WTC11 (cell line): ENCODE measurements around the gene ANTXR1. TPM values are rescaled to one million over a fixed set of nuclear protein-coding genes. Genes with fewer than 3 reads are reported as not detected.

ENCODE experiments used
- ATAC-seq: fragments of 200-7000 bp; cut with Tn5 transposase; 2 replicates; pipeline ENCODE4 v1.10.0; 2021; ENCODE audit warnings: mild to moderate bottlenecking, moderate library complexity
- CTCF ChIA-PET: fragments of 300-600 bp; sonication (Branson Sonifier 250); formaldehyde crosslinking; loops from one replicate; lab custom pipeline; 2021; ENCODE audit warnings: antibody characterized with exemption; lab: Charles Lee
- POLR2A ChIA-PET: fragments of 350-600 bp; sonication (Branson Sonifier 250); formaldehyde crosslinking; loops from one replicate; lab custom pipeline; 2021; ENCODE audit warnings: antibody characterized with exemption; lab: Charles Lee
- DNase-seq: peaks from one replicate; pipeline ENCODE4 v3.0.0; 2021; ENCODE audit warnings: low spot score
- H3K27ac Mint-ChIP-seq: 2 replicates; pipeline ENCODE4 v1.8.0; 2021; ENCODE audit warnings: mixed read lengths
- H3K27me3 Mint-ChIP-seq: 2 replicates; pipeline ENCODE4 v1.8.0; 2021; ENCODE audit warnings: low read depth, mild to moderate bottlenecking, moderate library complexity, mixed read lengths
- H3K36me3 Mint-ChIP-seq: 2 replicates; pipeline ENCODE4 v1.8.0; 2021; ENCODE audit warnings: mixed read lengths
- H3K4me1 Mint-ChIP-seq: 2 replicates; pipeline ENCODE4 v1.8.0; 2022; ENCODE audit warnings: mixed read lengths
- H3K4me3 Mint-ChIP-seq: 2 replicates; pipeline ENCODE4 v1.8.0; 2021; ENCODE audit warnings: mild to moderate bottlenecking, moderate library complexity, mixed read lengths
- H3K9me3 Mint-ChIP-seq: 2 replicates; pipeline ENCODE4 v1.8.0; 2021; ENCODE audit warnings: mixed read lengths
- ATF6 ChIP-seq: sonication (generic); formaldehyde crosslinking; IDR thresholded peaks from 2 replicates; pipeline ENCODE4 v1.8.1; 2023; ENCODE audit warnings: mild to moderate bottlenecking, missing genetic modification reagents
- CREB1 ChIP-seq: sonication (generic); formaldehyde crosslinking; IDR thresholded peaks from 2 replicates; pipeline ENCODE4 v1.8.0; 2023; ENCODE audit warnings: mild to moderate bottlenecking, missing genetic modification reagents
- FOXP1 ChIP-seq: sonication (generic); formaldehyde crosslinking; IDR thresholded peaks from 2 replicates; pipeline ENCODE4 v1.8.0; 2022; ENCODE audit warnings: missing genetic modification reagents, mild to moderate bottlenecking, moderate library complexity, borderline replicate concordance
- FOXP4 ChIP-seq: sonication (generic); formaldehyde crosslinking; IDR thresholded peaks from 2 replicates; pipeline ENCODE4 v1.8.0; 2022; ENCODE audit warnings: mild to moderate bottlenecking, missing genetic modification reagents
- GTF2I ChIP-seq: fragments of 250-450 bp; sonication (Bioruptor Pico); conservative IDR thresholded peaks from 2 replicates; pipeline ENCODE4 v1.4.0; 2021; ENCODE audit warnings: mild to moderate bottlenecking
- IRF1 ChIP-seq: sonication (generic); formaldehyde crosslinking; IDR thresholded peaks from 2 replicates; pipeline ENCODE4 v1.8.0; 2023; ENCODE audit warnings: missing genetic modification reagents
- JAZF1 ChIP-seq: fragments of 250-450 bp; sonication (Bioruptor Pico); IDR thresholded peaks from 2 replicates; pipeline ENCODE4 v1.9.0; 2021; ENCODE audit warnings: moderate library complexity, mild to moderate bottlenecking, inconsistent platforms
- NFE2L1 ChIP-seq: sonication (generic); formaldehyde crosslinking; IDR thresholded peaks from 2 replicates; pipeline ENCODE4 v1.8.1; 2023; ENCODE audit warnings: missing genetic modification reagents
- PRRX2 ChIP-seq: fragments of 250-450 bp; sonication (Bioruptor Pico); IDR thresholded peaks from 2 replicates; pipeline ENCODE4 v1.8.0; 2021; ENCODE audit warnings: mild to moderate bottlenecking
- RELA ChIP-seq: sonication (generic); formaldehyde crosslinking; IDR thresholded peaks from 2 replicates; pipeline ENCODE4 v1.8.1; 2022; ENCODE audit warnings: missing genetic modification reagents, mild to moderate bottlenecking, borderline replicate concordance
- SMAD4 ChIP-seq: sonication (generic); formaldehyde crosslinking; IDR thresholded peaks from 2 replicates; pipeline ENCODE4 v1.8.0; 2022; ENCODE audit warnings: mild to moderate bottlenecking, missing genetic modification reagents
- TEAD4 ChIP-seq: sonication (generic); formaldehyde crosslinking; IDR thresholded peaks from 2 replicates; pipeline ENCODE4 v1.8.0; 2022; ENCODE audit warnings: mild to moderate bottlenecking, missing genetic modification reagents
- ZNF317 ChIP-seq: sonication (generic); formaldehyde crosslinking; IDR thresholded peaks from 2 replicates; pipeline ENCODE4 v1.8.1; 2023; ENCODE audit warnings: low read depth, mild to moderate bottlenecking, moderate library complexity, missing genetic modification reagents, borderline replicate concordance
- ZNF532 ChIP-seq: fragments of 250-450 bp; sonication (Bioruptor Pico); IDR thresholded peaks from 2 replicates; pipeline ENCODE4 v1.9.0; 2021; ENCODE audit warnings: mild to moderate bottlenecking, borderline replicate concordance
- ZSCAN18 ChIP-seq: fragments of 250-450 bp; sonication (Bioruptor Pico); IDR thresholded peaks from 2 replicates; pipeline ENCODE4 v2.1.2; 2022; ENCODE audit warnings: mild to moderate bottlenecking, moderate library complexity
- total RNA-seq: library from RNA; stranded (reverse); gene quantifications from 3 replicates; pipeline ENCODE4 v1.2.3, GENCODE V29; 2021
- TF ChIP-seq, protein P1 (sequence below): sonication (generic); formaldehyde crosslinking; IDR thresholded peaks from 2 replicates; pipeline ENCODE4 v1.8.0; 2022; ENCODE audit warnings: mild to moderate bottlenecking, missing genetic modification reagents
- TF ChIP-seq, protein P2 (sequence below): fragments of 250-450 bp; sonication (Bioruptor Pico); conservative IDR thresholded peaks from 2 replicates; pipeline ENCODE4 v1.9.0; 2021; ENCODE audit warnings: mild to moderate bottlenecking
- TF ChIP-seq, protein P3 (sequence below): sonication (generic); formaldehyde crosslinking; IDR thresholded peaks from 2 replicates; pipeline ENCODE4 v1.8.1; 2023; ENCODE audit warnings: mild to moderate bottlenecking, moderate library complexity, missing genetic modification reagents

Gene ANTXR1
- total RNA-seq, 1 experiment from 2014 or later = 30.0 TPM

GRCh38 chr2:69221960-69222751, 209.2 kb downstream of the ANTXR1 start:
- DNase-seq (no peak), ATAC-seq (no peak)
- no peaks in the 10 kb centered on the region for H3K27me3 Mint-ChIP-seq
- H3K4me1 Mint-ChIP-seq = peaks cover 17% of the 10 kb centered on the region
- no peak overlapping the region for H3K4me3 Mint-ChIP-seq
- no peak overlapping the region for H3K27ac Mint-ChIP-seq
- POLR2A ChIA-PET = no interaction called here
- H3K36me3 Mint-ChIP-seq = no peaks in the 10 kb centered on the region
- no peaks in the 10 kb centered on the region for H3K9me3 Mint-ChIP-seq
- CTCF ChIA-PET = interaction anchor here (0.6 kb wide), 1 partner anchor 28 kb away, joined by 3 read pairs; no protein-coding TSS in a partner anchor
- TF ChIP-seq JAZF1 (CRISPR knock-in tag) (no peak), FOXP1 (CRISPR knock-in tag) (no peak), ZNF532 (CRISPR knock-in tag) (no peak), GTF2I (no peak), CREB1 (CRISPR knock-in tag) (no peak), PRRX2 (CRISPR knock-in tag) (no peak), RELA (CRISPR knock-in tag) (no peak), ZNF317 (CRISPR knock-in tag) (no peak), ZSCAN18 (CRISPR knock-in tag) (no peak), FOXP4 (CRISPR knock-in tag) (no peak), NFE2L1 (CRISPR knock-in tag) (no peak), IRF1 (CRISPR knock-in tag) (no peak), SMAD4 (CRISPR knock-in tag) (no peak), TEAD4 (CRISPR knock-in tag) (no peak), ATF6 (no peak)
- TF ChIP-seq, protein P1, sequence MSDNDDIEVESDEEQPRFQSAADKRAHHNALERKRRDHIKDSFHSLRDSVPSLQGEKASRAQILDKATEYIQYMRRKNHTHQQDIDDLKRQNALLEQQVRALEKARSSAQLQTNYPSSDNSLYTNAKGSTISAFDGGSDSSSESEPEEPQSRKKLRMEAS = no peak
- TF ChIP-seq, protein P2, sequence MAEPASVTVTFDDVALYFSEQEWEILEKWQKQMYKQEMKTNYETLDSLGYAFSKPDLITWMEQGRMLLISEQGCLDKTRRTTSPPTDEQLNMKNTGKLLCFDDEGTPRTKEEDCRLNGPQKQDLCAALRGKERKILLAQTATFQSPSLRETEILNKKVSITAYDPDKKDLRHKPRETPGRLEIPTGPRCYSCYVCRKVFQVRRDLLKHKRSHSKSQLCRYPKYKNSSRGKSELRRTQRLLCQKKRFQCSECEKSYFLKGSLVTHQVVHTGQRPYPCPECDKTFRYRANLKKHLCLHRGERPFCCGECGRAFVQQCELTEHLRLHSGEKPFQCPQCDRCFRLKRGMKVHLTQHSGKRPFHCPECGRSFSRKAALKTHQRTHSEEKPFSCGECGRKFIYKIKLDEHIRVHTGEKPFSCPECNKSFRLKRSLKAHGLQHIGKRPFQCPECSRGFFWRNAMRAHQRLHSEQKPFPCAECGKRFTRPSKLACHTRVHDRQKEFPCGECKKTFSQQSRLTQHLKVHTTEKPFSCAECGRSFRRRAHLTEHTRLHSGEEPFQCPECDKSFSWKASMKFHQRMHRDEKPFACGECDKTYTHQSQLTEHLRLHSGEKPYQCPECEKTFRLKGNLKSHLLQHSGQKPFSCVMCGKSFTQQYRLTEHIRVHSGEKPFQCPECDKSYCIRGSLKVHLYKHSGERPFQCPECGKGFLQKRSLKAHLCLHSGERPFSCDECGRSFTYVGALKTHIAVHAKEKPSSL (CRISPR knock-in tag) = no peak
- TF ChIP-seq, protein P3, sequence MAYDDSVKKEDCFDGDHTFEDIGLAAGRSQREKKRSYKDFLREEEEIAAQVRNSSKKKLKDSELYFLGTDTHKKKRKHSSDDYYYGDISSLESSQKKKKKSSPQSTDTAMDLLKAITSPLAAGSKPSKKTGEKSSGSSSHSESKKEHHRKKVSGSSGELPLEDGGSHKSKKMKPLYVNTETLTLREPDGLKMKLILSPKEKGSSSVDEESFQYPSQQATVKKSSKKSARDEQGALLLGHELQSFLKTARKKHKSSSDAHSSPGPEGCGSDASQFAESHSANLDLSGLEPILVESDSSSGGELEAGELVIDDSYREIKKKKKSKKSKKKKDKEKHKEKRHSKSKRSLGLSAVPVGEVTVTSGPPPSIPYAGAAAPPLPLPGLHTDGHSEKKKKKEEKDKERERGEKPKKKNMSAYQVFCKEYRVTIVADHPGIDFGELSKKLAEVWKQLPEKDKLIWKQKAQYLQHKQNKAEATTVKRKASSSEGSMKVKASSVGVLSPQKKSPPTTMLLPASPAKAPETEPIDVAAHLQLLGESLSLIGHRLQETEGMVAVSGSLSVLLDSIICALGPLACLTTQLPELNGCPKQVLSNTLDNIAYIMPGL (CRISPR knock-in tag) = no peak
